RCC 7860 (cell line): Measurements from ENCODE around the gene PPP2R2C.

Source experiments
- DNase-seq: peaks from one replicate; pipeline ENCODE4 v3.0.0-alpha.2; 2015; ENCODE audit warnings: low spot score
- FAIRE-seq: peaks from 2 replicates; lab custom pipeline; 2012; peaks lifted over from hg19 to GRCh38; lab: Jason Lieb, UNC

The PPP2R2C gene

GRCh38 chr4:6333301-6334202 lies 138.9 kb downstream of the PPP2R2C start:
- DNase-seq (no peak), FAIRE-seq (no peak)

GRCh38 chr4:6332669-6333050 lies 139.8 kb downstream of the PPP2R2C start:
- FAIRE-seq = no peak
- no peak for DNase-seq

GRCh38 chr4:6332042-6332668 lies 140.3 kb downstream of the PPP2R2C start:
- no peak for DNase-seq
- FAIRE-seq = no peak

- FAIRE-seq = no peak
These were observed 140.9 kb downstream of the PPP2R2C start for GRCh38 chr4:6331468-6331867.

GRCh38 chr4:6331018-6331417 lies 141.4 kb downstream of the PPP2R2C start:
- DNase-seq (no peak), FAIRE-seq (no peak)

More at GRCh38 chr4:6331468-6331867, 140.9 kb downstream of the PPP2R2C start:
- no peak for DNase-seq

- FAIRE-seq = no peak
- DNase-seq = no peak
These were observed 142.0 kb downstream of the PPP2R2C start for GRCh38 chr4:6330384-6330767.

GRCh38 chr4:6329478-6330383 lies 142.7 kb downstream of the PPP2R2C start:
- FAIRE-seq = no peak
- DNase-seq = no peak

GRCh38 chr4:6328526-6328925 lies 143.9 kb downstream of the PPP2R2C start:
- FAIRE-seq (no peak), DNase-seq (no peak)

GRCh38 chr4:6327220-6327917 lies 145.0 kb downstream of the PPP2R2C start:
- FAIRE-seq (no peak), DNase-seq (peak; percentile 45)

GRCh38 chr4:6326312-6327060 lies 145.9 kb downstream of the PPP2R2C start:
- DNase-seq (no peak), FAIRE-seq (no peak)

GRCh38 chr4:6325788-6326290 lies 146.6 kb downstream of the PPP2R2C start:
- no peak for FAIRE-seq
- DNase-seq = no peak

- DNase-seq (peak; percentile 28), FAIRE-seq (no peak)
These were observed 147.2 kb downstream of the PPP2R2C start for GRCh38 chr4:6324999-6325787.

GRCh38 chr4:6324461-6324998 lies 147.9 kb downstream of the PPP2R2C start:
- no peak for FAIRE-seq
- DNase-seq = no peak

GRCh38 chr4:6322761-6323566 lies 149.4 kb downstream of the PPP2R2C start:
- peak; percentile 61 for DNase-seq
- peak; percentile 79 for FAIRE-seq

- DNase-seq (no peak), FAIRE-seq (no peak)
These were observed 150.2 kb downstream of the PPP2R2C start for GRCh38 chr4:6322067-6322760.

GRCh38 chr4:6321361-6321760 lies 151.1 kb downstream of the PPP2R2C start:
- FAIRE-seq (no peak), DNase-seq (no peak)

- FAIRE-seq (no peak), DNase-seq (no peak)
These were observed 151.8 kb downstream of the PPP2R2C start for GRCh38 chr4:6320663-6321062.
